ENCODE measurements around the gene CTBS.
"Not testable (repeated sequence)": the region's sequence is repeated elsewhere in the genome, so short reads cannot be mapped to it uniquely, and the experiment has no call there.

Gene CTBS

GRCh38 chr1:84573967-84574842 is at the start of gene CTBS:
Gene CTBS (minus strand): TSS chr1:84574440. CDS start chr1:84574415, 25 bp downstream.
- peak; percentile 50 for DNase-seq (ENCODE audit: low read depth)

- no peak for DNase-seq (ENCODE audit: low read depth)
Observed at GRCh38 chr1:84621553-84621952, 47.3 kb upstream of the CTBS start.

- DNase-seq (ENCODE audit: low read depth), result peak; percentile 41
Observed at GRCh38 chr1:84620720-84621313, 46.6 kb upstream of the CTBS start.

DNA sequence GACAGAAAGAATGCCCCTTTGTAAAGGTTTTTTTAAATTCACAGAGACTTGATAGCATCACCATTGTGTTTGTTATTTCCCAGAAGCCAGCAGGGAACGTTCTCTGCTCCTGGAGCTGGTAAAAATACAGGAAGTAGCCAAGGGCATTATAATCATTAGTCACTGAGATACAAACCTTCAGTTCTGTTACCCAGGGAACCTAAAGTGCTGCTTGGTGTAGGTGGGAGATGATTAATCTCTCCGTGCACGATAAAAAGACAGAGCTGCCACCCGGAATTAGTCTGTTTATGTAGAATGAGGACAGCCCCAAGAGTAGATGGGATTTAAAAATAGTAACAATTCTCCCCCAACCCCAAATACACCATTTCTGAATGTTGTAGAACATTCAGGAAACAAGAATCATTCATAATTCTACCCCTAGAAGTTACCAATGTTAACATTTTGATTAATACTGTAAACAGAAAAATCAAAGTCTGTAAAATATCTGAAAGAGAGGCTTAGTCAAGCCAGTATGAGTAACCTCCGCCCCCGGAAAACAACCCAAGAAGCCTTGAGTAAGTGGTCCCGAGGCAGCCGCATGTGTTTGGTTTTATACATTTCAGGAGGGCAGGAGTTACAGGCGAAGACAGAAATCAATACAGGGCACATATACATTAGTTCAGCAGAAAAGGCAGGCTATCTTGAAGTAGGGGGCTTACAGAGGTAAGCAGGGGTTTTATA is 45.3 kb upstream of the CTBS start:
- DNase-seq (ENCODE audit: low read depth), result peak; percentile 37

DNA sequence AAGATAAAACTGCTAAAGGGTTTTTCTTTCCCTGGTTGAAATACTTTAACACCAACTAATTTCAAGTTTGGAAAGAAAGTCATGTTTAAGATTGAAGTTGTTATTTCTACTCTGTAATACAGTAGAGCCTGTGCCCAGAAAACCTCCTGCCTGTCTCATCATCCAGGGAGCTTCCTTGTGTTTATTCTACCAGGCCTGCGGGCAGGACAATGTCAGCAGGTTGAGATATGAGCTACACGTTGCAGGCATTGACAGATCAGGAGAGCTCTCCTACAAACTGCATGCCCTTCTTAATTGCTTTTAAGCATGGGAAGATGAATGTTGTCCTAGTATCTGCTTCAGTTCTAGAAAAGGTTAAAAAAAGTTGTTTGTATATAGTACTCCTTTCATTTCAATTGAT is 43.1 kb upstream of the CTBS start:
- no peak for DNase-seq (ENCODE audit: low read depth)

DNA sequence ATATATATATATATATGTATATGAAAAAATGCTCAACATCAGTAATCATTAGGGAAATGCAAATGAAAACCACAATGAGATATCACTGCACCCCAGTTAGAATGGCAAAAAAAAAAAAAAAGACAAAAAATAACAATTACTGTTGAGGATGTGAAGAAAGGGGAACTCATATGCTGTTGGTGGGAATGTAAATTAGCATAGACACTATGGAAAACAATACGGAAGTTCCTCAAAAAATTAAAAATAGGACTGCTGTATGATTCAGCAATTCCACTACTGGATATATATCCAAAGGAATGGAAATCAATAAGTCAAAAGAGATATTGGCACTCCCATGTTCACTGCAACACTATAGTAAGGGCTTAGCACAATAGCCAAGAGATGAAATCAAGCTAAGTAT is 41.5 kb upstream of the CTBS start:
- DNase-seq (ENCODE audit: low read depth), result no peak

- DNase-seq (ENCODE audit: low read depth), result no peak
Observed at GRCh38 chr1:84613887-84614286, 39.6 kb upstream of the CTBS start.

- DNase-seq (ENCODE audit: low read depth), result no peak
Observed at GRCh38 chr1:84613026-84613425, 38.8 kb upstream of the CTBS start.

DNA sequence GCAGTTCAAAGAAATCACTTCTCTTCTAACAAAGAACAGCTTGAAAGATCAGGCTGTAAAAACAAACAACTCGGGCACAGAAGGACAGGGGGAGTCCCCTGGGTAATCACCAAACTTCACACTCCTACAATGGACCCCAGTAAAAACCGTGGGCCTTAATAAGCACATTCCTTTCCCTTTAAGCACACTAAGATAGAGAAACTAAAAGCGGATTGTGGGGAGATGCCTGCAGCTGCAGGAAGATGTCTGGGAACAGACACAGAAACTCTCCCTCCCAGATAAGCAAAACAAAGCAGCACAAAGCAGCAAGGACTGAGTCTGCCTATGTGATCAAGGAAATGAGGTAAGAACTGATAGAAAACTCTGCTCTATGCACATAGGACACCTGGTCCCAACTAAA is 37.6 kb upstream of the CTBS start:
- DNase-seq (ENCODE audit: low read depth), result no peak

GRCh38 chr1:84611091-84611490 is 36.9 kb upstream of the CTBS start:
- DNase-seq (ENCODE audit: low read depth), result no peak

DNA sequence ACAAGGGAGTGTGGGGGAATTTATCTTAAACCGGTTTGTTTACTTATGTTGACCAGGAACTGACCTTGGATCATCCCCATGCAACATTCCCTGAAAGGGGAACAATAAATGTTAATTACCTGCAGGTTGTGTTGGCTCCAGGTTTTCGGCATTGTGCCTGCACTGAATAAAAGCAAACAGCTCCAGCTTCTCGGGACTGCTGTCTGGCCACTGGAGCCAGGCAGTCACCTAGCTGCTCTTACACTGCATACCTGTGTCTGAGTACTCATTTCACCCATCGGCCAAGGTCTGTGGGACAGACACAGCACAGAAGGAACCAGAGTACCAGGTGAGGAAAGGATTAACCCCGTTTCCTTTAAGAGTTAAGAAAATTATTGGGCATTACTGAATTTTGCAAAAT is 32.7 kb upstream of the CTBS start:
- no peak for DNase-seq (ENCODE audit: low read depth)

DNA sequence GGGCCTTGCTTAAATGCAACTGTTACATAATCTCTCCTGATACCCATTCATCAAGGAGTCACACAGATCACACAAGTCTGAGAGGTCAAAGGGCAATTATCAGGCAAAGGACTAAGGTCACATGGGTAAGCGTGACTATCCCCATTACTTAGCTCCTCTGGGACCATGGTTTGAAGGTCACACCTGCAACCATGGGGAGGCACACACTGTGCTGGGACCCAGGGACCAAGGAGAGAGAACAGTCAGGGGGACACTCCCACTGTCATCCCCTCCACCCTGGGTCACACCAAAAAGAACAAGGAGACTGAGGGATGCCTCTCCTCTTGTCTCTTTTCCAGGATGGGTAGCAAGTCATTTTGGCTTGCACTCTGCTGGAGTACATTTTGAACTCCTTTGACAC is 30.9 kb upstream of the CTBS start:
- DNase-seq (ENCODE audit: low read depth), result no peak

DNA sequence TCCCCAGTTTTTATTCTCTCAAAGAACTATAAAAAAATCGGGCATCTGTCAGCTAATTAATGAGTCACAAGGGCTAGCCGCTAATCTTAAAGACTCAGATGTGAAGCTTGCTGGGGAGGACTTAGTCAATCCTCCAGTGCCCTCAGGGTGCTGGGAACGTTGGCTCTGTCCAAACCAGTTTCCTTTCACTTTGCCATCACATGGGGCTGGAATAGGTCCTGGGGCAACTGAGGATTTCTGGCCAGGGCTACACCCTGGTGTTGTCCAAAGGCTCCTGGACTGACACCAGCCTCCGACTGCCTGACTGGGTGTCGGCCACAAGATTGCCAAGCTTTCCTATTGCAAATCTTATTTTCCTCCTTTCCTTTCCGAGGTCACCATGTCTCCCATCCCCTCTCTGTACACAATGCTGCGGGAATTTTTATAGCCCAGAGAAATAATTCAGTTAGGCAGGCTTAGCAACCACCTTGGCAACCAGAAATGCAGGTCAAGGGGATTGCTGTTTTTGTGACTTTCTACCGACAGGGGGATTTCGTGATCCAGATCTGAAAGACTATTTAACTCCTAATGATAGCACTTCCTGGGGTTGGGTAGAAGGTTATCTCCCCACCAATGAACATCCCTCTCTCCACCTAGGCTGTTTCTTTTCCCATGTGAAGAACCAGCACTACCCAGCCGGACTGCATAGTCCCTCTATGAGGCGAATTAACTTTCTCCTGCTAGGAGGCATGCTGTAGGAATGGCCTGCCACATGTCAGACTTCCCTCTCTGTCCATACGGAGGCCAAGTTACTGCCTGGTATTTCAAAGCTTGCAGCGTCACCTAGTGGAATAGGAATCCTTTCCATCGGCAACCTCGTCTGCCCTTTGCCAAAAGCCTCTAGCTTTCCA is 29.9 kb upstream of the CTBS start:
- peak; percentile 84 for DNase-seq (ENCODE audit: low read depth)

GRCh38 chr1:84603223-84603622 is 29.0 kb upstream of the CTBS start:
- DNase-seq (ENCODE audit: low read depth), result peak; percentile 15

DNA sequence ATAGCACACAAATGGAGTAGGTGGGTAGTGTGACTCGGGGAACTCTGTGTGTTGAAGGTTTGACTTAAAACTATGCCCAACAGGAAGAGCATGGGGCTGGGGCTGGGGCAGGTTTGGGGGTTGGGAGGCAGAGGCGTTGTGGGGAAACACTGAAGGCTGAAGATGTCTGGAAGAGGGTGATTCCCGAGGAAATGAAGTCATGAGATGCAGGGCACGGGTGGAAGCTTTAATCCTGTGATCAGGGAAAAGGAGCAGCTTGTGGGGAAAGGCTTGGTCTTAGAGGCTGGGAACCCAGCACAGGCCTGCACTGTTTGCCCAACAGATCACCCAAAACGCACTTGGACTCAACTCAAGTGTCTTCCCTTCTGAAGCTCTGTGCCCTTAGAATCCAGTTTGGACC is 26.6 kb upstream of the CTBS start:
- no peak for DNase-seq (ENCODE audit: low read depth)

- peak; percentile 91 for DNase-seq (ENCODE audit: low read depth)
Observed at GRCh38 chr1:84598846-84599741, 24.9 kb upstream of the CTBS start.

- DNase-seq (ENCODE audit: low read depth), result no peak
Observed at GRCh38 chr1:84598418-84598817, 24.2 kb upstream of the CTBS start.

DNA sequence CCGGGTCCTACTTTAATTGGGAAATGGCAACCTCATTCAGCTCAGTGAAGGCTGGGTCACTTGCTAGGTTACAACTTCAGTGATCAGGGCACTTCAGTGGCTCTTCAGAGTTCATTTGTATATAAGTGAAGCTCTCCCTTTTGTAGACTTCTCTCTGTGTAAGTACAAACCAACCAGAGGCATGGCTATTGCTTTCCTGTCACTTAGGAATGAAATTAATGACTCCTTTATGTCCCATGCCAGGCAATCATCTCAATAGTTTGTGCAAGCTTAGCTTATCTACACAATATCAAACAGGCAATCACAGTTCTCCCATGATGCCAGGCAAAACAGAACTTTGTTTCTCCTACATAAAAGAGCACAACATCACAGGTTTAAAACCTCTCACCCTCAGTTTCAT is 22.8 kb upstream of the CTBS start:
- DNase-seq (ENCODE audit: low read depth), result no peak

DNA sequence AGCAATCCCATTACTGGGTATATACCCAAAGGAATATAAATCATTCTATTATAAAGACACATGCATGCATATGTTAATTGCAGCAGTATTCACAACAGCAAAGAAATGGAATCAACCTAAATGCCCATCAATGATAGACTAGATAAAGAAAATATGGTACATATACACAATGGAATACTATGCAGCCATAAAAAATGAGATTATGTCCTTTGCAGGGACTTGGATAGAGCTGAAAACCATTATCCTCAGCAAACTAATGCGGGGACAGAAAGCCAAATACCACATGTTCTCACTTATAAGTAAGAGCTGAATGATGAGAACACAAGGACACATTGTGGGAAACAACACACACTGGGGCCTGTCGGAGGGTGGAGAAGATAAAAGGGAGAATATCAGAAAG is 20.7 kb upstream of the CTBS start:
- not testable (repeated sequence) for DNase-seq (ENCODE audit: low read depth)

DNA sequence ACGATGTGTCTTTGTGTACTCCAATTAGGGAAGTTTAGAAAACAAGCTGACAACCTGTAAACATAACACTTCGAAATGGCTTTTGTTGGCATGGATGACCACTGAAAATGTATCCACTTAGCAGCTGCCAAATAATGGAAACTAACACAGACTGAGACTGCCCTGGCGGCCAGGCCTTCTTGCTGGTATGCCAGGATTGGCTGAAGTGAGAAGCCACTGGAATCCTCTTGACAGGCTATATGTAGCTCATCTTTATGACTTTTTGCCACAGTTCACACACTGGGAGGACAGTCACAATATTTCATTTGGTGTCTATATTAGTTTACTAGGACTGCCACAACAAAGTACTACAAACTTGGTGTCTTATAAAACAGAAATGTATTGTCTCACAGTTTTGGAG is 12.9 kb upstream of the CTBS start:
- no peak for DNase-seq (ENCODE audit: low read depth)

DNA sequence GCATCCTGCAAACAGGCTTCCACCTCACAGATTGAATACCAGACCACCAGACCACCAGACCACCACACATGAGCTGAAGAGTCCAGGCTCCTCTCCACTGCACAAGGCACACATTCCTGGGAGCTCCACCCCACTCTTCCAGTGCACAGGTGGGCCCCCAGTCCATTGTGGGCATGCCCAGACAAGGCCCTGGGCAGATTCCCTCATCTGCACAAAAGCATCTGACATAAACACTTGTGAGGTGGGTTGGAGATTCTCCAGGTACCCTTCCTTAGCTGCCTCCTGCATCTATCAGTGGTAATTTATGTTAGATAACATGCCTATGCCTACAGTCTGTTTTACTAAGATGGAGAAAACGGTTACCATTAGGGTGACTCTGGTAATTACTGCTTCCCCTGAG is 11.6 kb upstream of the CTBS start:
- no peak for DNase-seq (ENCODE audit: low read depth)
